ENCODE data around the gene CDNF. TPM values are rescaled to one million over a fixed set of nuclear protein-coding genes. Genes with fewer than 3 reads are reported as not detected.
A peak's percentile ranks its signal among the peaks of the same experiment; 100 is the strongest.

The CDNF gene
- total RNA-seq, 1 donor from 2014 or later = 1.1 TPM

DNA sequence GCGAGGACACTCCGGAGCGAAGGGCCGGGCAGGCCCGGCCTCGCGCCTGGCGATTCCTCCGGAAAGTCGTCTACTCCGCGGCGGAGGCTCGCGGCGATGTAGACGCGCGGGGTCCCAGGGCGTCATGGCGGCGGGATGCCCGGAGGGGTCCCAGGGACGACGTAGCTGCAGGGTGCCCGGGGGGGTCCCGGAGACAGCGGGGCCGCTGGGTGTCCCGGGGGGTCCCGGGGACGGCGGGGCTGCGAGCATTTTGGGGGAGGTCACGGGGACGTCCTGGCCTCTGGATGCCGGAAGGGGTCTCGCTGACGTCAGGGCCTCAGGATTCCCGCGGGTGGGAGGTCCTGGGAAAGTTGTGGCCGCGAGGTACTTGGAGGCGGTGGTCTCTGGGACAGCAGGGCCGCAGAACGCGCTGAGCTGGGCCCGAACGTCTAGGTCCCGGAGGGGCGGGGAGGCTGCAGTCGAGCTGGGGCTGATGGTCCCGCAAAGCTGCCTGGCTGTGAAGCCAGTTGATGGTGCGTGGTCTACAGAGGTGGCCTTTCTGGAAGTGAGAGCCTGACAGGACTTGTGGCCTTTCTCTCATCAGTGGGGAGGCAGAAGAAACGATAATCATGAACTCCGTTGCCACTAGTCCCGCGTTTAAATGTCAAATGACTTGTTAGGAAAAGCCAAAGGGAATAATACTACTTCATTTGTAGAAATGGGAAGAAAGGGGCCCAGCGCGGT, 906 bp upstream of the CDNF start:
- peak overlapping the region; percentile 92 for H3K4me3 Mint-ChIP-seq
- H3K27ac Mint-ChIP-seq (ENCODE audit: unreplicated experiment) = peak overlapping the region; percentile 98
- peak; percentile 55 for DNase-seq (ENCODE audit: low read depth, low spot score)
- H3K9me3 Mint-ChIP-seq = no peaks in the 10 kb centered on the region
- TF ChIP-seq, protein P1, sequence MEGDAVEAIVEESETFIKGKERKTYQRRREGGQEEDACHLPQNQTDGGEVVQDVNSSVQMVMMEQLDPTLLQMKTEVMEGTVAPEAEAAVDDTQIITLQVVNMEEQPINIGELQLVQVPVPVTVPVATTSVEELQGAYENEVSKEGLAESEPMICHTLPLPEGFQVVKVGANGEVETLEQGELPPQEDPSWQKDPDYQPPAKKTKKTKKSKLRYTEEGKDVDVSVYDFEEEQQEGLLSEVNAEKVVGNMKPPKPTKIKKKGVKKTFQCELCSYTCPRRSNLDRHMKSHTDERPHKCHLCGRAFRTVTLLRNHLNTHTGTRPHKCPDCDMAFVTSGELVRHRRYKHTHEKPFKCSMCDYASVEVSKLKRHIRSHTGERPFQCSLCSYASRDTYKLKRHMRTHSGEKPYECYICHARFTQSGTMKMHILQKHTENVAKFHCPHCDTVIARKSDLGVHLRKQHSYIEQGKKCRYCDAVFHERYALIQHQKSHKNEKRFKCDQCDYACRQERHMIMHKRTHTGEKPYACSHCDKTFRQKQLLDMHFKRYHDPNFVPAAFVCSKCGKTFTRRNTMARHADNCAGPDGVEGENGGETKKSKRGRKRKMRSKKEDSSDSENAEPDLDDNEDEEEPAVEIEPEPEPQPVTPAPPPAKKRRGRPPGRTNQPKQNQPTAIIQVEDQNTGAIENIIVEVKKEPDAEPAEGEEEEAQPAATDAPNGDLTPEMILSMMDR (conservative IDR thresholded peaks at IDR 0.05) = no peak
- H3K36me3 Mint-ChIP-seq (ENCODE audit: low read depth) = peaks cover 7% of the 10 kb centered on the region
- peaks cover 30% of the 10 kb centered on the region for H3K4me1 Mint-ChIP-seq
- H3K27me3 Mint-ChIP-seq (ENCODE audit: low read depth) = no peaks in the 10 kb centered on the region

DNA sequence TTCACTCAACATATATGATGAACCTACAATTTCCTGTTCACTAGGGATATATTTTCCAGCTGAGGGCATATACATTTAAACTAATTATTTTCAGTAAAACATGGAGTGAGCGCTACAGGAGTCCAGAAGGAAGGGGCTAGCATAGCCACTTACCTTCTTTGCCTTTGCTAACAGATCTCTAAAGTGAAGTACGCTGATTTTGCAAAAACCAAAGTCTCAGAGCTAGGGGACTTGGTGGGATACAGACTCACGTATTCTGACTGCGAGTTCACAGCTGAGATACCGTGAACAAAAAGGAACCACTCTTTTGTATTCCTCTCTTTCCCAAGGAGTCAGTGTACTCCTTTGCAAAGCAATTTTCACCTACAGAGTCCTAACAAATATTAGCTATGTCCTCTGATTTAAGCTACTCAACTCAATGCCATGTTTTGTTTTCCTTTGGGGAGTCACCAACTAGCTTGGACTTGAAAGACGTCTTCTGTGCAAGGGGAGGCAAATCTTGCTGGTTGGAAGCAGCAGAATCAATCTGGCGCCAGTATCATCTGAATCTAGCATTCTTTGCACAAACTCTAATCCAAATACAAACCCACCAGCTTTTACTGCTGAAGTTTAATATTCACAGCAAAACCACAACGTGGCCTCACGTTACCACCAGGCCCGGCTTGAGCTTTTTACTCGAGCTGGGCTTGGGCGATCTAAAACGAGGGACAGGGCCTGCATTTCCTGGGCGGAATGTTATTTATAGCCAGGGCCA, 657 bp downstream of the CDNF start:
- TF ChIP-seq, protein P1 (conservative IDR thresholded peaks at IDR 0.05) = no peak
- DNase-seq (ENCODE audit: low read depth, low spot score) = no peak
- Mint-ChIP-seq H3K27ac (ENCODE audit: unreplicated experiment) (peak overlapping the region; percentile 93), H3K9me3 (no peaks in the 10 kb centered on the region), H3K4me3 (peak overlapping the region; percentile 92), H3K4me1 (peaks cover 30% of the 10 kb centered on the region), H3K27me3 (ENCODE audit: low read depth) (no peaks in the 10 kb centered on the region), H3K36me3 (ENCODE audit: low read depth) (peaks cover 9% of the 10 kb centered on the region)

DNA sequence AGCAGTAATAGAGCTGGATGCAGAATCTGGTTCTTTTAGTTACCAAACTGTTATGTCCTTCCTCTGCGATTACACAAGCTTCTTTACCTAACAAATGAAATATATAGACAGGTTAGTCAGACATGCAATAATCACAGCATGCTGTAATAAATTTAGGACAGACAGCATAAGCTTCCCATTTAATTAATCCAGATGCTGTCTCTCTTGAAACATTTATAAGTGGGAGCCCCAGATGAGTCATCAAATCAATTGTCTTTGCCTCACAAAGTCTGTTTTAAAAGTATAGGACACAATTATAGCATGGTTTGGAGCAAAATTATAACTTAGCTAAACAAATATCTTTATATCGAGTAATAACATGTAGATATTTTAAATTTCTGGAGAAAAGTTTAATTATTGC, 1.6 kb downstream of the CDNF start:
- Mint-ChIP-seq H3K9me3 (no peaks in the 10 kb centered on the region), H3K4me3 (peak overlapping the region; percentile 36), H3K36me3 (ENCODE audit: low read depth) (peaks cover 9% of the 10 kb centered on the region), H3K27ac (ENCODE audit: unreplicated experiment) (no peak overlapping the region), H3K27me3 (ENCODE audit: low read depth) (no peaks in the 10 kb centered on the region), H3K4me1 (peaks cover 30% of the 10 kb centered on the region)
- TF ChIP-seq, protein P1 (conservative IDR thresholded peaks at IDR 0.05) = no peak
- DNase-seq (ENCODE audit: low read depth, low spot score) = no peak

DNA sequence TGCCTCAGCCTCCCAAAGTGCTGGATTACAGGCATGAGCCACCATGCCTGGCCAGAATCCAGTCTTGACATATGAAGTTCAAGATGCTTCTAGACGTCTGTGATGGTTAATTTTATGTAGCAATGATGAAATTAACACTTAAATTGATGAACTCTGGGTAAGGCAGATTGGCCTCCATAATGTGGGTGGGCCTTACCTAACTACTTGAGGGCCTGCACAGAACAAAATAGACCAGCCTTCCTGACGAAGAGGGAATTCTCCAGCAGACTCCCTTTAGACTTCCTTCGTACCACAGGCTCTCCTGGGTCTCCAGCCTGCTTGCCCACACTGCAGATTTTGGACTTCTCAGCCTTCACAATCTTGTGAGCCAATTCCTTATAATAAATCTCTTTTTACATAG, 4.7 kb downstream of the CDNF start:
- Mint-ChIP-seq H3K4me3 (no peak overlapping the region), H3K36me3 (ENCODE audit: low read depth) (peaks cover 2% of the 10 kb centered on the region), H3K27me3 (ENCODE audit: low read depth) (no peaks in the 10 kb centered on the region), H3K4me1 (peaks cover 14% of the 10 kb centered on the region), H3K9me3 (no peaks in the 10 kb centered on the region), H3K27ac (ENCODE audit: unreplicated experiment) (no peak overlapping the region)
- no peak for DNase-seq (ENCODE audit: low read depth, low spot score)
- TF ChIP-seq, protein P1 (conservative IDR thresholded peaks at IDR 0.05) = no peak

DNA sequence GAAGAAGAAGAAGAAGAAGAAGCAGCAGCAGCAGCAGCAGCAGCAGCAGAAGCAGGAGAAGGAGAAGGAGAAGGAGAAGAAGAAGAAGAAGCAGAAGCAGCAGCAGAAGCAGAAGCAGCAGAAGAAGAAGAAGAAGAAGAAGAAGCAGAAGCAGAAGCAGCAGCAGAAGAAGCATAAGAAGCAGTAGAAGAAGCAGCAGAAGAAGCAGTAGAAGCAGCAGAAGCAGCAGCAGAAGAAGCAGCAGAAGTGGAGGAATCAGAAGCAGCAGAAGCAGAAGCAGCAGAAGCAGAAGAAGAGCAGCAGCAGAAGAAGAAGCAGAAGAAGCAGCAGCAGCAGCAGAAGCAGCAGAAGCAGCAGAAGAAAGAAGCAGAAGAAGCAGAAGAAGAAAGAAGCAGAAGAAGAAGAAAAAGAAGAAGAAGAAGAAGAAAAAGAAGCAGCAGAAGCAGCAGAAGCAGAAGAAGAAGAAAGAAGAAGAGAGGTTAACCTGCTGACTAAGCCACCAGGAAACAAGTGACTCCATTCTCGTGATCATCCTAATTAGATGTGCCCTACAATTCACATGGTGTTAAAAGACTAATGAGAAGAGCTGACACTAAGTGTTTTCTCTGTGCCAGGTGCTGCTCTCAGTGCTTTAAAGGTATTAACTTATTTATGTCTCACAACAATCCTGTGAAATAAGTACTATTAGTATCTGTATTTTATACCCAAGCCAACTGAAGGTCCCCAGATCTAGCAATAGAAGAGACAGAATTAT, 11.6 kb downstream of the CDNF start:
- Mint-ChIP-seq H3K27ac (ENCODE audit: unreplicated experiment) (no peak overlapping the region), H3K27me3 (ENCODE audit: low read depth) (peaks cover 8% of the 10 kb centered on the region), H3K4me3 (no peak overlapping the region), H3K9me3 (no peaks in the 10 kb centered on the region), H3K36me3 (ENCODE audit: low read depth) (no peaks in the 10 kb centered on the region), H3K4me1 (peaks cover 3% of the 10 kb centered on the region)
- no peak for DNase-seq (ENCODE audit: low read depth, low spot score)
- TF ChIP-seq, protein P1 (conservative IDR thresholded peaks at IDR 0.05) = no peak

Measured in neural crest cell (in vitro differentiated cells).